ENCODE measurements around the gene CDKN1C. TPM values are rescaled to one million over a fixed set of nuclear protein-coding genes. Genes with fewer than 3 reads are reported as not detected.
A peak's percentile ranks its signal among the peaks of the same experiment; 100 is the strongest.

CDKN1C gene
- total and polyA plus RNA-seq, 4 donors: 2.6 to 10.2 (median 3.5) TPM

DNA sequence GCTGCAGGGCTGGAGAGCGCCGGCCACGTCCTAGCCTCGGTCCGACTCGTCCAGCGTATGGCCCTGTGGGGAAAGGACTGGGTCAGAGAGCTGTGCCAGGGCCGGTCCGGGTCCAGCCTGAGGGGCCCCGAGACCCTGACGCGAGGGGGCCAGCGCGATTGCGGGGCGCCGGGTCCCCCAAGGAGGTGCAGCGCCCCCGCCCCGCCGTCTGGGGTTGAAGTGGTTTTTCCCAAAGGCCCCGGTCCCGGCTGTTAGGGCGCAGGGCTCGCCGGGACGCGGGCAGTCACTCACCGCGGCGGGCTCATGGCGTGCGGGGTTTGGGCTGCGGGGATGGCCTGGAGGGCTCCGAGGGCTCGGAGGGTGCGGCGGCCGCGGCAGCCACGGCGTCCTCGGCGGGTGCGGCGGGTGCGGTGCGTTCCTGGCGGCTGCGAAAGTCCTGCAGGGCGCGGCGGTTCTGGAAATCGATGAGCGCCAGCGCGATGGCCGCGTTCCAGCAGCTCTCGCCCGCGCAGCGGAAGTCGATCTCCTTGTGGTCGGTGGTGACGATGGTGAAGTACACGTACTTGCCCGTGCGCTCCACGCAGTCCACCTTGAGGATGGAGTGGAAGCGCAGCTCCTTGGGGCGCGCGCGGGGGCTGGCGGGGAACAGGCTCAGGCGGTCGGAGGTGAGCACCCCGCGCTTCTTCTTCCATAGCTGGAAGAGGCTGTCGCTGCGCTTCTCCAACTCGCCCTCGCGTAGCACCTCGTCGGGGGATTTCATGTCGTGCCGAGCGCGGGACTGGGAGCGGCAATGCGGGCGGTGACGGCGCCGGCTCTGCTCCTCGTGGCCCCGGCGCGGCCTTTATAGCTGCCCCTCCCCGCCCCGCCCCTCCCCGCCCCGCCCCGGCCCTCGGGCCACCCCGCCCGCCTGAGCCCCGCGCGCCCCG lies 43.3 kb upstream of the CDKN1C start, which contains the start of gene PHLDA2:
Gene PHLDA2, minus strand, starts transcription at position 816 of the 926 bp plus-strand sequence. Its CDS starts 56 bp downstream, at position 760.
- Histone ChIP-seq H3K9ac (ENCODE audit: low read depth in 1 of 2, low read length in 2 of 2) (peak within 1 kb of the TSS in 1 of 2 donors; percentile 41), H3K9me3 (ENCODE audit: control insufficient read depth in 4 of 4, low read length in 3 of 4) (no peaks in the 10 kb centered on the region), H3K4me1 (ENCODE audit: control insufficient read depth in 4 of 4, insufficient read depth in 4 of 4, low read length in 3 of 4) (peaks cover 11 to 23% (median 18%) of the 10 kb centered on the region in 4 donors), H3K27ac (ENCODE audit: low read depth in 1 of 2, low read length in 2 of 2) (peak within 1 kb of the TSS in 1 of 2 donors; percentile 48), H3K36me3 (ENCODE audit: control insufficient read depth in 4 of 4, insufficient read depth in 3 of 4, low read depth in 1 of 4, low read length in 3 of 4) (no peaks in the 10 kb centered on the region), H3K27me3 (ENCODE audit: control insufficient read depth in 4 of 4, insufficient read depth in 4 of 4, low read length in 3 of 4) (no peaks in the 10 kb centered on the region), H3K4me3 (ENCODE audit: low read depth in 1 of 3, low read length in 3 of 3) (peak within 1 kb of the TSS; percentile 42 to 59 (median 48))
- TF ChIP-seq ATF3 (IDR thresholded peaks at IDR 0.05): no peak
- no peak for TF ChIP-seq HNF4A (conservative IDR thresholded peaks at IDR 0.05)
- TF ChIP-seq EGR1 (IDR thresholded peaks at IDR 0.05; ENCODE audit: low read depth in 2 of 2): no peak
- no peak for TF ChIP-seq RXRA (IDR thresholded peaks at IDR 0.05)
- TF ChIP-seq HNF4G (IDR thresholded peaks at IDR 0.05): no peak
- TF ChIP-seq JUND (IDR thresholded peaks at IDR 0.05): no peak
- no peak for TF ChIP-seq ZBTB33 (IDR thresholded peaks at IDR 0.05)
- TF ChIP-seq TAF1 (conservative IDR thresholded peaks at IDR 0.05): no peak
- TF ChIP-seq, protein P1, sequence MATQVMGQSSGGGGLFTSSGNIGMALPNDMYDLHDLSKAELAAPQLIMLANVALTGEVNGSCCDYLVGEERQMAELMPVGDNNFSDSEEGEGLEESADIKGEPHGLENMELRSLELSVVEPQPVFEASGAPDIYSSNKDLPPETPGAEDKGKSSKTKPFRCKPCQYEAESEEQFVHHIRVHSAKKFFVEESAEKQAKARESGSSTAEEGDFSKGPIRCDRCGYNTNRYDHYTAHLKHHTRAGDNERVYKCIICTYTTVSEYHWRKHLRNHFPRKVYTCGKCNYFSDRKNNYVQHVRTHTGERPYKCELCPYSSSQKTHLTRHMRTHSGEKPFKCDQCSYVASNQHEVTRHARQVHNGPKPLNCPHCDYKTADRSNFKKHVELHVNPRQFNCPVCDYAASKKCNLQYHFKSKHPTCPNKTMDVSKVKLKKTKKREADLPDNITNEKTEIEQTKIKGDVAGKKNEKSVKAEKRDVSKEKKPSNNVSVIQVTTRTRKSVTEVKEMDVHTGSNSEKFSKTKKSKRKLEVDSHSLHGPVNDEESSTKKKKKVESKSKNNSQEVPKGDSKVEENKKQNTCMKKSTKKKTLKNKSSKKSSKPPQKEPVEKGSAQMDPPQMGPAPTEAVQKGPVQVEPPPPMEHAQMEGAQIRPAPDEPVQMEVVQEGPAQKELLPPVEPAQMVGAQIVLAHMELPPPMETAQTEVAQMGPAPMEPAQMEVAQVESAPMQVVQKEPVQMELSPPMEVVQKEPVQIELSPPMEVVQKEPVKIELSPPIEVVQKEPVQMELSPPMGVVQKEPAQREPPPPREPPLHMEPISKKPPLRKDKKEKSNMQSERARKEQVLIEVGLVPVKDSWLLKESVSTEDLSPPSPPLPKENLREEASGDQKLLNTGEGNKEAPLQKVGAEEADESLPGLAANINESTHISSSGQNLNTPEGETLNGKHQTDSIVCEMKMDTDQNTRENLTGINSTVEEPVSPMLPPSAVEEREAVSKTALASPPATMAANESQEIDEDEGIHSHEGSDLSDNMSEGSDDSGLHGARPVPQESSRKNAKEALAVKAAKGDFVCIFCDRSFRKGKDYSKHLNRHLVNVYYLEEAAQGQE (IDR thresholded peaks at IDR 0.05): no peak
- no peak for DNase-seq (ENCODE audit: low spot score)
- WGBS: 1% methylated on average over 113 of the region's 113 CpGs

- H3K27ac ChIP-seq (ENCODE audit: low read depth in 1 of 2, low read length in 2 of 2): no peak overlapping the region
- H3K4me1 ChIP-seq (ENCODE audit: control insufficient read depth in 4 of 4, insufficient read depth in 4 of 4, low read length in 3 of 4): peaks cover 11 to 23% (median 18%) of the 10 kb centered on the region in 4 donors
- H3K4me3 ChIP-seq (ENCODE audit: low read depth in 1 of 3, low read length in 3 of 3): peak overlapping the region in 1 of 3 donors; percentile 48
- DNase-seq (ENCODE audit: low spot score): no peak
- no peaks in the 10 kb centered on the region for H3K9me3 ChIP-seq (ENCODE audit: control insufficient read depth in 4 of 4, low read length in 3 of 4)
- H3K9ac ChIP-seq (ENCODE audit: low read depth in 1 of 2, low read length in 2 of 2): no peak overlapping the region
- no peaks in the 10 kb centered on the region for H3K36me3 ChIP-seq (ENCODE audit: control insufficient read depth in 4 of 4, insufficient read depth in 3 of 4, low read depth in 1 of 4, low read length in 3 of 4)
- H3K27me3 ChIP-seq (ENCODE audit: control insufficient read depth in 4 of 4, insufficient read depth in 4 of 4, low read length in 3 of 4): no peaks in the 10 kb centered on the region
- no peak for TF ChIP-seq TAF1 (conservative IDR thresholded peaks at IDR 0.05)
- WGBS: 41% methylated on average over 25 of the region's 25 CpGs
Observed at GRCh38 chr11:2927851-2928604, 42.5 kb upstream of the CDKN1C start.

Data from liver (tissue), 9 donors.